HepG2 (cell line): ENCODE data around the gene IDUA. TPM values are rescaled to one million over a fixed set of nuclear protein-coding genes. Genes with fewer than 3 reads are reported as not detected.

Experiments
- AGO1 ChIP-seq: fragments of 200-400 bp; formaldehyde crosslinking; IDR thresholded peaks from 2 replicates; pipeline ENCODE4 v1.6.1; 2017; ENCODE audit warnings: mild to moderate bottlenecking, low read depth, low read length, moderate library complexity; ENCODE audit not compliant: poor library complexity, severe bottlenecking
- CENPT ChIP-seq: sonication (generic); formaldehyde crosslinking; IDR thresholded peaks from 2 replicates; pipeline ENCODE4 v1.8.0; 2022; ENCODE audit warnings: low read depth, mild to moderate bottlenecking, moderate library complexity, missing genetic modification reagents
- EP300 ChIP-seq, 3 experiments: sonication (generic) in 1 of 3; formaldehyde crosslinking in 1 of 3; IDR thresholded peaks; 2 replicates each; pipeline versions ENCODE4 v1.5.1 to v1.6.1; 2011 to 2020; ENCODE audit warnings: low read depth in 2 of 3, low read length in 2 of 3, borderline replicate concordance in 1 of 3, improper control_type of control experiment in 1 of 3, mild to moderate bottlenecking in 1 of 3, missing genetic modification reagents in 1 of 3, moderate library complexity in 1 of 3
- HES4 ChIP-seq: sonication (generic); formaldehyde crosslinking; IDR thresholded peaks from 2 replicates; pipeline ENCODE4 v1.9.0; 2021; ENCODE audit warnings: mild to moderate bottlenecking, missing genetic modification reagents, borderline replicate concordance
- HOXA9 ChIP-seq: sonication (generic); formaldehyde crosslinking; IDR thresholded peaks from 2 replicates; pipeline ENCODE4 v1.8.1; 2022; ENCODE audit warnings: missing genetic modification reagents, mild to moderate bottlenecking, moderate library complexity, borderline replicate concordance
- KDM2A ChIP-seq: sonication (generic); formaldehyde crosslinking; IDR thresholded peaks from 2 replicates; pipeline ENCODE4 v1.4.0; 2020; ENCODE audit warnings: low read depth, missing genetic modification reagents, borderline replicate concordance
- TAF1 ChIP-seq: sonication (generic); formaldehyde crosslinking; IDR thresholded peaks from 2 replicates; pipeline ENCODE4 v1.4.0; 2020; ENCODE audit warnings: missing genetic modification reagents
- YY1 ChIP-seq: IDR thresholded peaks from 2 replicates; pipeline ENCODE4 v1.6.1; 2011; ENCODE audit warnings: low read length, low read depth, moderate library complexity, mild to moderate bottlenecking; ENCODE audit not compliant: insufficient read depth, insufficient replicate concordance
- ZFP41 ChIP-seq: sonication (generic); formaldehyde crosslinking; IDR thresholded peaks from 2 replicates; pipeline ENCODE4 v1.4.0; 2020; ENCODE audit warnings: mild to moderate bottlenecking, missing genetic modification reagents, borderline replicate concordance
- ZNF337 ChIP-seq: sonication (generic); formaldehyde crosslinking; IDR thresholded peaks from 2 replicates; pipeline ENCODE4 v1.5.1; 2020; ENCODE audit warnings: missing genetic modification reagents, low read depth, mild to moderate bottlenecking, borderline replicate concordance
- ZNF441 ChIP-seq: sonication (generic); formaldehyde crosslinking; IDR thresholded peaks from 2 replicates; pipeline ENCODE4 v1.7.0; 2021; ENCODE audit warnings: missing genetic modification reagents, borderline replicate concordance
- ZNF543 ChIP-seq: sonication (generic); formaldehyde crosslinking; IDR thresholded peaks from 2 replicates; pipeline ENCODE4 v1.4.0; 2020; ENCODE audit warnings: mild to moderate bottlenecking, missing genetic modification reagents
- ZNF547 ChIP-seq: sonication (generic); formaldehyde crosslinking; IDR thresholded peaks from 2 replicates; pipeline ENCODE4 v1.5.1; 2020; ENCODE audit warnings: mild to moderate bottlenecking, missing genetic modification reagents
- ZNF550 ChIP-seq: sonication (generic); formaldehyde crosslinking; IDR thresholded peaks from 2 replicates; pipeline ENCODE4 v1.4.0; 2020; ENCODE audit warnings: mild to moderate bottlenecking, missing genetic modification reagents, borderline replicate concordance
- polyA plus RNA-seq, 8 experiments: library from polyadenylated mRNA; depleted of rRNA in 3 of 8; stranded (reverse) in 7 of 8; unstranded in 1 of 8; fragments of >200 nt; fragmentation: Illumina TruSeq in 4 of 8; extraction: Trizol in 4 of 8; gene quantifications; 2 replicates each; pipeline versions ENCODE4 v1.2.1 to v1.2.3, GENCODE V29; 2011 to 2016; ENCODE audit warnings: low read depth in 4 of 8, missing spikeins in 1 of 8, mixed read lengths in 1 of 8; ENCODE audit not compliant: insufficient read depth in 1 of 8
- total RNA-seq, 5 experiments: library from RNA; depleted of rRNA; stranded (reverse); fragments of >200 nt; fragmentation: Illumina TruSeq; extraction: Trizol; gene quantifications; 2 replicates each; pipeline ENCODE4 v1.2.3, GENCODE V29; 2016; ENCODE audit warnings: low read depth in 1 of 5
- TF ChIP-seq, protein P1 (sequence below): sonication (generic); formaldehyde crosslinking; IDR thresholded peaks from 2 replicates; pipeline ENCODE4 v1.5.1; 2020; ENCODE audit warnings: missing genetic modification reagents, mild to moderate bottlenecking, borderline replicate concordance
- TF ChIP-seq, protein P2 (sequence below): sonication (generic); formaldehyde crosslinking; IDR thresholded peaks from 2 replicates; pipeline ENCODE4 v1.4.0; 2020; ENCODE audit warnings: missing genetic modification reagents
- TF ChIP-seq, protein P3 (sequence below): IDR thresholded peaks from 2 replicates; pipeline ENCODE4 v1.6.1; 2016; ENCODE audit warnings: mild to moderate bottlenecking
- TF ChIP-seq, protein P4 (sequence below): IDR thresholded peaks from 2 replicates; pipeline ENCODE4 v1.6.1; 2016; ENCODE audit warnings: low read depth, borderline replicate concordance

Gene IDUA
- total and polyA plus RNA-seq, 2 of the 13 experiments (the other 11 are each of a cell fraction or from before 2014, with no cell fraction given) = 0.77 to 1.0 TPM

DNA sequence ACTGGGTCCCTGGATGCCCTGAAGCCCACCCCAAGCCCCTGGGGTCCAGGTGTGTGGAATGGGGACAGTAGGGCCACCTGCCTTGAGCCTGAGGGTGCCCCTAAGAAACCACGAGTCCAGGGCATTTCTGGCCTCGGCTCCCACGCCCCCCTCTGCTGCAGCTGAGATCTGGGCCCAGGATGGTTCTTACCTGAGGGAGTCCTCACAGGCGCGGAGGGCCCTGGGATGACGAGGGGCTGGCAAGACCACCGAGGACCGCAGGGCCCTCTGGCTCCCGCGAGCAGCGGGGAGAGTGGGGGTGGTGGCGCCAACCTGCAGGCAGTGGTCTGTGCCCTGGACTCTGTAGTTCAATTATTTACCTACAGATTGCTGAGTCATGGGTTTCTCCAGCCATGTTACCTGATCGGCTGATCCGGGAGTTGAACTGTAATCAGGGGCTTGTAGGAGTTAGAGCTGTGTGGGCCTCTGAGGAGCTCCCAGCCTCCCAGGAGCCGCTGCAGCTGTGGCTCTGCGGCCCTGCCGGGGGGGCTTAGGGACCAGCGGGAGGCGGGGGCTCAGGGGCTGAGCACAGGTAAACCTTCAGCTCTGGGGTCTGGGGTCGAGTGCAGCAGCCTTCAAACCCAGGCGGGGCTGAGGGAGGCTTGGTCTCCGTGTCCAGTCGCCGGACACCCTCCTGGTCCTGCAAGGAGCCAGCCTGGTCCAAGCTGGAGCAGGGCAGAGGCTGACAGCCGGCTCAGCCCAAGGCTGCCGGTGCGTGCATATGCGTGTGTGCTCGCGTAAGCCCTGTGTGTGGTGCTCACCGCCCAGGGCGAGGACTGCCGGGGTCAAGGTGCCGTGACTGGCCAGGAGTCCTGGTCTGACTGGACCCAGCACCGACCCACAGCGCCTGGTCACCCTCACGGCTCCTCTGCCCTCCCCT, 6.5 kb downstream of the IDUA start, which contains the start of gene SLC26A1 (continued):
- TF ChIP-seq, protein P1, sequence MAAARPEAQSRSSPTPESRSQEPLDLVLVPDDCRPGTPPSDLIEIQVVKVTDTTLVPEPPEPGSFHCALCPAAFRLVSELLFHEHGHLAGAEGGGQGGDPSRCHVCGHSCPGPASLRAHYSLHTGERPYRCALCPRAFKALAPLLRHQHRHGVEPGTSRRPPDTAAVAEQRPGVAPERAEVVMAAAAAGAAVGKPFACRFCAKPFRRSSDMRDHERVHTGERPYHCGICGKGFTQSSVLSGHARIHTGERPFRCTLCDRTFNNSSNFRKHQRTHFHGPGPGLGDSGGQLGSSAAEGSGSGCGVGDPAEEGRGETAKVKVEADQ (CRISPR knock-in tag) = peak; percentile 77; the same call in 1 of the 2 replicates
- TF ChIP-seq ZNF441 = 0 out of 2 replicates have a peak, but pooled peaks have one; percentile 7
- TF ChIP-seq, protein P2, sequence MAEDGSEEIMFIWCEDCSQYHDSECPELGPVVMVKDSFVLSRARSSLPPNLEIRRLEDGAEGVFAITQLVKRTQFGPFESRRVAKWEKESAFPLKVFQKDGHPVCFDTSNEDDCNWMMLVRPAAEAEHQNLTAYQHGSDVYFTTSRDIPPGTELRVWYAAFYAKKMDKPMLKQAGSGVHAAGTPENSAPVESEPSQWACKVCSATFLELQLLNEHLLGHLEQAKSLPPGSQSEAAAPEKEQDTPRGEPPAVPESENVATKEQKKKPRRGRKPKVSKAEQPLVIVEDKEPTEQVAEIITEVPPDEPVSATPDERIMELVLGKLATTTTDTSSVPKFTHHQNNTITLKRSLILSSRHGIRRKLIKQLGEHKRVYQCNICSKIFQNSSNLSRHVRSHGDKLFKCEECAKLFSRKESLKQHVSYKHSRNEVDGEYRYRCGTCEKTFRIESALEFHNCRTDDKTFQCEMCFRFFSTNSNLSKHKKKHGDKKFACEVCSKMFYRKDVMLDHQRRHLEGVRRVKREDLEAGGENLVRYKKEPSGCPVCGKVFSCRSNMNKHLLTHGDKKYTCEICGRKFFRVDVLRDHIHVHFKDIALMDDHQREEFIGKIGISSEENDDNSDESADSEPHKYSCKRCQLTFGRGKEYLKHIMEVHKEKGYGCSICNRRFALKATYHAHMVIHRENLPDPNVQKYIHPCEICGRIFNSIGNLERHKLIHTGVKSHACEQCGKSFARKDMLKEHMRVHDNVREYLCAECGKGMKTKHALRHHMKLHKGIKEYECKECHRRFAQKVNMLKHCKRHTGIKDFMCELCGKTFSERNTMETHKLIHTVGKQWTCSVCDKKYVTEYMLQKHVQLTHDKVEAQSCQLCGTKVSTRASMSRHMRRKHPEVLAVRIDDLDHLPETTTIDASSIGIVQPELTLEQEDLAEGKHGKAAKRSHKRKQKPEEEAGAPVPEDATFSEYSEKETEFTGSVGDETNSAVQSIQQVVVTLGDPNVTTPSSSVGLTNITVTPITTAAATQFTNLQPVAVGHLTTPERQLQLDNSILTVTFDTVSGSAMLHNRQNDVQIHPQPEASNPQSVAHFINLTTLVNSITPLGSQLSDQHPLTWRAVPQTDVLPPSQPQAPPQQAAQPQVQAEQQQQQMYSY = no peak
- peak; percentile 63 to 74; a peak in 3 of 4 replicates for TF ChIP-seq EP300 (IDR thresholded peaks at IDR 0.05; ENCODE audit: low read depth in 2 of 2, low read length in 2 of 2)
- TF ChIP-seq EP300 (CRISPR knock-in tag; IDR thresholded peaks at IDR 0.05; ENCODE audit: borderline replicate concordance) = no peak; the same call in 1 of the 2 replicates
- TF ChIP-seq, protein P3, sequence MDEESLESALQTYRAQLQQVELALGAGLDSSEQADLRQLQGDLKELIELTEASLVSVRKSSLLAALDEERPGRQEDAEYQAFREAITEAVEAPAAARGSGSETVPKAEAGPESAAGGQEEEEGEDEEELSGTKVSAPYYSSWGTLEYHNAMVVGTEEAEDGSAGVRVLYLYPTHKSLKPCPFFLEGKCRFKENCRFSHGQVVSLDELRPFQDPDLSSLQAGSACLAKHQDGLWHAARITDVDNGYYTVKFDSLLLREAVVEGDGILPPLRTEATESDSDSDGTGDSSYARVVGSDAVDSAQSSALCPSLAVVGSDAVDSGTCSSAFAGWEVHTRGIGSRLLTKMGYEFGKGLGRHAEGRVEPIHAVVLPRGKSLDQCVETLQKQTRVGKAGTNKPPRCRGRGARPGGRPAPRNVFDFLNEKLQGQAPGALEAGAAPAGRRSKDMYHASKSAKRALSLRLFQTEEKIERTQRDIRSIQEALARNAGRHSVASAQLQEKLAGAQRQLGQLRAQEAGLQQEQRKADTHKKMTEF (CRISPR knock-in tag) = peak; percentile 9; the same call in 1 of the 2 replicates
- TF ChIP-seq ZNF543 (CRISPR knock-in tag) = peak; percentile 75; the same call in 1 of the 2 replicates
- TF ChIP-seq, protein P4, sequence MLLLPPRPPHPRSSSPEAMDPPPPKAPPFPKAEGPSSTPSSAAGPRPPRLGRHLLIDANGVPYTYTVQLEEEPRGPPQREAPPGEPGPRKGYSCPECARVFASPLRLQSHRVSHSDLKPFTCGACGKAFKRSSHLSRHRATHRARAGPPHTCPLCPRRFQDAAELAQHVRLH = peak; percentile 42; the same call in 1 of the 2 replicates
- 0 out of 2 replicates have a peak, but pooled peaks have one; percentile 42 for TF ChIP-seq ZFP41
- peak; percentile 76; the same call in 1 of the 2 replicates for TF ChIP-seq HES4 (CRISPR knock-in tag)
- peak; percentile 62; the same call in 1 of the 2 replicates for TF ChIP-seq KDM2A
- TF ChIP-seq AGO1 = no peak
- no peak for TF ChIP-seq HOXA9 (CRISPR knock-in tag)
- TF ChIP-seq CENPT (CRISPR knock-in tag) = no peak
- TF ChIP-seq ZNF337 (CRISPR knock-in tag) = peak; percentile 72; the same call in 1 of the 2 replicates
- peak; percentile 14 for TF ChIP-seq TAF1 (CRISPR knock-in tag)
- peak; percentile 61 for TF ChIP-seq YY1
- 0 out of 2 replicates have a peak, but pooled peaks have one; percentile 45 for TF ChIP-seq ZNF550 (CRISPR knock-in tag)
- TF ChIP-seq ZNF547 (CRISPR knock-in tag) = peak; percentile 85; the same call in 1 of the 2 replicates
